ENCODE measurements around the gene SLC66A1.
A peak's percentile ranks its signal among the peaks of the same experiment; 100 is the strongest.

The SLC66A1 gene

GRCh38 chr1:19342062-19342750, 30.1 kb downstream of the SLC66A1 start:
- no peak for DNase-seq (ENCODE audit: low read depth in 1 of 2, low spot score in 1 of 2)

- DNase-seq (ENCODE audit: low read depth in 1 of 2, low spot score in 1 of 2) = no peak
Observed at GRCh38 chr1:19342894-19343616, 30.9 kb downstream of the SLC66A1 start.

- no peak for DNase-seq (ENCODE audit: low read depth in 1 of 2, low spot score in 1 of 2)
Observed at GRCh38 chr1:19343617-19344350, 31.7 kb downstream of the SLC66A1 start.

- peak in 1 of 2 donors; percentile 16 for DNase-seq (ENCODE audit: low read depth in 1 of 2, low spot score in 1 of 2)
Observed at GRCh38 chr1:19344372-19344810, 32.3 kb downstream of the SLC66A1 start.

- DNase-seq (ENCODE audit: low read depth in 1 of 2, low spot score in 1 of 2) = no peak
Observed at GRCh38 chr1:19344831-19345230, 32.7 kb downstream of the SLC66A1 start.

GRCh38 chr1:19345391-19345790, 33.3 kb downstream of the SLC66A1 start:
- no peak for DNase-seq (ENCODE audit: low read depth in 1 of 2, low spot score in 1 of 2)

GRCh38 chr1:19346026-19346425, 33.9 kb downstream of the SLC66A1 start:
- DNase-seq (ENCODE audit: low read depth in 1 of 2, low spot score in 1 of 2) = no peak

- no peak for DNase-seq (ENCODE audit: low read depth in 1 of 2, low spot score in 1 of 2)
Observed at GRCh38 chr1:19347533-19348172, 35.5 kb downstream of the SLC66A1 start.

GRCh38 chr1:19348441-19349198, 36.5 kb downstream of the SLC66A1 start:
- DNase-seq (ENCODE audit: low read depth in 1 of 2, low spot score in 1 of 2) = no peak

GRCh38 chr1:19349999-19350398, 37.9 kb downstream of the SLC66A1 start:
- no peak for DNase-seq (ENCODE audit: low read depth in 1 of 2, low spot score in 1 of 2)

- no peak for DNase-seq (ENCODE audit: low read depth in 1 of 2, low spot score in 1 of 2)
Observed at GRCh38 chr1:19350566-19350965, 38.4 kb downstream of the SLC66A1 start.

- DNase-seq (ENCODE audit: low read depth in 1 of 2, low spot score in 1 of 2) = no peak
Observed at GRCh38 chr1:19351873-19352272, 39.7 kb downstream of the SLC66A1 start.

GRCh38 chr1:19352839-19353238, 40.7 kb downstream of the SLC66A1 start:
- no peak for DNase-seq (ENCODE audit: low read depth in 1 of 2, low spot score in 1 of 2)

- DNase-seq (ENCODE audit: low read depth in 1 of 2, low spot score in 1 of 2) = no peak
Observed at GRCh38 chr1:19353596-19353995, 41.5 kb downstream of the SLC66A1 start.

- no peak for DNase-seq (ENCODE audit: low read depth in 1 of 2, low spot score in 1 of 2)
Observed at GRCh38 chr1:19354531-19354981, 42.4 kb downstream of the SLC66A1 start.

- no peak for DNase-seq (ENCODE audit: low read depth in 1 of 2, low spot score in 1 of 2)
Observed at GRCh38 chr1:19356266-19356665, 44.1 kb downstream of the SLC66A1 start.

- no peak for DNase-seq (ENCODE audit: low read depth in 1 of 2, low spot score in 1 of 2)
Observed at GRCh38 chr1:19357299-19357986, 45.3 kb downstream of the SLC66A1 start.

GRCh38 chr1:19358710-19359109, 46.6 kb downstream of the SLC66A1 start:
- no peak for DNase-seq (ENCODE audit: low read depth in 1 of 2, low spot score in 1 of 2)

- DNase-seq (ENCODE audit: low read depth in 1 of 2, low spot score in 1 of 2) = no peak
Observed at GRCh38 chr1:19359357-19359756, 47.2 kb downstream of the SLC66A1 start.

- no peak for DNase-seq (ENCODE audit: low read depth in 1 of 2, low spot score in 1 of 2)
Observed at GRCh38 chr1:19360016-19360415, 47.9 kb downstream of the SLC66A1 start.
